Activated CD8-positive, alpha-beta memory T cell treated with anti-CD3 and anti-CD28 coated beads for 24 hours (primary cell): Measurements from ENCODE around the gene IL33.

ENCODE experiments used
- DNase-seq: peaks from one replicate; pipeline ENCODE4 v3.0.0-alpha.2; 2020

The IL33 gene

GRCh38 chr9:6218099-6218502 lies 2.5 kb downstream of the IL33 start:
- no peak for DNase-seq

GRCh38 chr9:6219040-6219439 lies 3.4 kb downstream of the IL33 start:
- no peak for DNase-seq

- no peak for DNase-seq
Measured at GRCh38 chr9:6219981-6220380, 4.4 kb downstream of the IL33 start.

- no peak for DNase-seq
Measured at GRCh38 chr9:6224393-6225154, 9.0 kb downstream of the IL33 start.

- DNase-seq: no peak
Measured at GRCh38 chr9:6226696-6227095, 11.1 kb downstream of the IL33 start.

GRCh38 chr9:6229186-6229585 lies 13.6 kb downstream of the IL33 start:
- no peak for DNase-seq

- no peak for DNase-seq
Measured at GRCh38 chr9:6229619-6230018, 14.0 kb downstream of the IL33 start.

GRCh38 chr9:6230037-6230780 lies 14.6 kb downstream of the IL33 start:
- DNase-seq: no peak

GRCh38 chr9:6232336-6232945 lies 16.8 kb downstream of the IL33 start:
- DNase-seq: no peak

- no peak for DNase-seq
Measured at GRCh38 chr9:6234014-6234413, 18.4 kb downstream of the IL33 start.

GRCh38 chr9:6237267-6237666 lies 21.7 kb downstream of the IL33 start:
- DNase-seq: no peak

- DNase-seq: no peak
Measured at GRCh38 chr9:6239048-6239461, 23.4 kb downstream of the IL33 start.

- no peak for DNase-seq
Measured at GRCh38 chr9:6239694-6240093, 24.1 kb downstream of the IL33 start.

GRCh38 chr9:6243746-6244145 lies 28.1 kb downstream of the IL33 start:
- DNase-seq: no peak

GRCh38 chr9:6247266-6247665 lies 31.7 kb downstream of the IL33 start:
- no peak for DNase-seq

GRCh38 chr9:6268826-6269397 lies 53.3 kb downstream of the IL33 start:
- DNase-seq: no peak

- no peak for DNase-seq
Measured at GRCh38 chr9:6270896-6271295, 55.3 kb downstream of the IL33 start.

- no peak for DNase-seq
Measured at GRCh38 chr9:6271508-6272228, 56.1 kb downstream of the IL33 start.

- DNase-seq: no peak
Measured at GRCh38 chr9:6272229-6272598, 56.6 kb downstream of the IL33 start.

- no peak for DNase-seq
Measured at GRCh38 chr9:6277417-6277816, 61.8 kb downstream of the IL33 start.

GRCh38 chr9:6301858-6302257 lies 86.3 kb downstream of the IL33 start:
- no peak for DNase-seq

GRCh38 chr9:6302417-6302816 lies 86.8 kb downstream of the IL33 start:
- DNase-seq: no peak

GRCh38 chr9:6304232-6304631 lies 88.6 kb downstream of the IL33 start:
- DNase-seq: no peak
